ENCODE results near the gene HIPK3. TPM values are rescaled to one million over a fixed set of nuclear protein-coding genes. Genes with fewer than 3 reads are reported as not detected.

The HIPK3 gene
- total and polyA plus RNA-seq, 9 of the 15 experiments (the other 6 are each of a cell fraction or from before 2014, with no cell fraction given), result 2.3 to 19.6 (median 7.5) TPM

- TF ChIP-seq CCAR2 (IDR thresholded peaks at IDR 0.05; ENCODE audit: low read depth, low read length) (no peak), ZNF184 (CRISPR knock-in tag; IDR thresholded peaks at IDR 0.05) (no peak), ZNF79 (CRISPR knock-in tag; IDR thresholded peaks at IDR 0.05; ENCODE audit: low read depth) (no peak), SLC30A9 (CRISPR knock-in tag; IDR thresholded peaks at IDR 0.05) (no peak), BRF2 (IDR thresholded peaks at IDR 0.05; ENCODE audit: borderline replicate concordance, insufficient read depth, insufficient read length) (no peak), YBX1 (IDR thresholded peaks at IDR 0.05) (no peak), SMARCB1 (IDR thresholded peaks at IDR 0.05; ENCODE audit: insufficient read length, low read depth) (no peak), GTF2B (IDR thresholded peaks at IDR 0.05; ENCODE audit: extremely low read depth, insufficient read length) (no peak), KLF16 (IDR thresholded peaks at IDR 0.05) (no peak), TCF7L2 (IDR thresholded peaks at IDR 0.05; ENCODE audit: low read depth, low read length) (no peak), E2F6 (IDR thresholded peaks at IDR 0.05; ENCODE audit: borderline replicate concordance in 1 of 2, extremely low read depth in 1 of 2, insufficient read depth in 1 of 2, insufficient read length in 1 of 2, low read depth in 1 of 2, low read length in 1 of 2, poor library complexity in 1 of 2, severe bottlenecking in 1 of 2) (peak; percentile 57 to 58), CUX1 (CRISPR knock-in tag; IDR thresholded peaks at IDR 0.05) (no peak), BACH1 (tag; IDR thresholded peaks at IDR 0.05) (no peak), ZNF507 (tag; conservative IDR thresholded peaks at IDR 0.05) (no peak), THRB (CRISPR knock-in tag; conservative IDR thresholded peaks at IDR 0.05) (0 out of 2 replicates have a peak, but pooled peaks have one; percentile 49), ZNF695 (CRISPR knock-in tag; IDR thresholded peaks at IDR 0.05) (no peak), MEIS2 (IDR thresholded peaks at IDR 0.05; ENCODE audit: partially characterized antibody) (no peak), MAX (CRISPR knock-in tag; IDR thresholded peaks at IDR 0.05) (no peak)
These were observed 883 bp downstream of the HIPK3 start (continued) for GRCh38 chr11:33257897-33258630.
